Activated naive CD8-positive, alpha-beta T cell treated with anti-CD3 and anti-CD28 coated beads, Interleukin-2, amount 50 U/mL, for 16 hours (primary cell): ENCODE data around the gene S100A2.

Experiments
- DNase-seq: peaks from one replicate; pipeline ENCODE4 v3.0.0-alpha.2; 2020; ENCODE audit warnings: low read depth, low spot score

S100A2 gene

GRCh38 chr1:153565529-153566374 is at the start of gene S100A2:
Gene S100A2 (minus strand): TSS chr1:153565844. CDS start chr1:153563877, 1,967 bp downstream.
- no peak for DNase-seq

- no peak for DNase-seq
These were observed 49.8 kb upstream of the S100A2 start for GRCh38 chr1:153615406-153615805.

- no peak for DNase-seq
These were observed 49.3 kb upstream of the S100A2 start for GRCh38 chr1:153614906-153615305.

- no peak for DNase-seq
These were observed 48.7 kb upstream of the S100A2 start for GRCh38 chr1:153614189-153614900.

GRCh38 chr1:153613406-153613805 is 47.8 kb upstream of the S100A2 start:
- DNase-seq: no peak

GRCh38 chr1:153612755-153613331 is 47.2 kb upstream of the S100A2 start, which contains the start of gene S100A16:
Gene S100A16 (minus strand): TSS chr1:153613137. CDS start chr1:153608151, 4,986 bp downstream.
- DNase-seq: no peak

GRCh38 chr1:153612111-153612754 is 46.6 kb upstream of the S100A2 start:
- DNase-seq: no peak

- no peak for DNase-seq
These were observed 45.7 kb upstream of the S100A2 start for GRCh38 chr1:153611356-153611755.

- no peak for DNase-seq
These were observed 45.2 kb upstream of the S100A2 start for GRCh38 chr1:153610811-153611301.

GRCh38 chr1:153610334-153610733 is 44.7 kb upstream of the S100A2 start:
- DNase-seq: no peak

- DNase-seq: no peak
These were observed 43.9 kb upstream of the S100A2 start for GRCh38 chr1:153609585-153609907.

GRCh38 chr1:153608742-153609584 is 43.3 kb upstream of the S100A2 start:
- DNase-seq: no peak

- no peak for DNase-seq
These were observed 42.5 kb upstream of the S100A2 start for GRCh38 chr1:153608089-153608682.

GRCh38 chr1:153607381-153607780 is 41.7 kb upstream of the S100A2 start:
- DNase-seq: no peak

GRCh38 chr1:153606194-153606593 is 40.5 kb upstream of the S100A2 start:
- DNase-seq: no peak

GRCh38 chr1:153602749-153603148 is 37.1 kb upstream of the S100A2 start:
- no peak for DNase-seq

- DNase-seq: no peak
These were observed 34.2 kb upstream of the S100A2 start for GRCh38 chr1:153599847-153600246.

- DNase-seq: no peak
These were observed 32.9 kb upstream of the S100A2 start for GRCh38 chr1:153598309-153599172.

- no peak for DNase-seq
These were observed 31.6 kb upstream of the S100A2 start for GRCh38 chr1:153597206-153597605.

GRCh38 chr1:153592748-153593147 is 27.1 kb upstream of the S100A2 start:
- no peak for DNase-seq
